Measurements from ENCODE around the gene TENT5C. TPM values are rescaled to one million over a fixed set of nuclear protein-coding genes. Genes with fewer than 3 reads are reported as not detected.
A peak's percentile ranks its signal among the peaks of the same experiment; 100 is the strongest.

The TENT5C gene
- total and polyA plus RNA-seq, 9 of the 15 experiments (the other 6 are each of a cell fraction or from before 2014, with no cell fraction given), result 1.8 to 7.7 (median 4.0) TPM

DNA sequence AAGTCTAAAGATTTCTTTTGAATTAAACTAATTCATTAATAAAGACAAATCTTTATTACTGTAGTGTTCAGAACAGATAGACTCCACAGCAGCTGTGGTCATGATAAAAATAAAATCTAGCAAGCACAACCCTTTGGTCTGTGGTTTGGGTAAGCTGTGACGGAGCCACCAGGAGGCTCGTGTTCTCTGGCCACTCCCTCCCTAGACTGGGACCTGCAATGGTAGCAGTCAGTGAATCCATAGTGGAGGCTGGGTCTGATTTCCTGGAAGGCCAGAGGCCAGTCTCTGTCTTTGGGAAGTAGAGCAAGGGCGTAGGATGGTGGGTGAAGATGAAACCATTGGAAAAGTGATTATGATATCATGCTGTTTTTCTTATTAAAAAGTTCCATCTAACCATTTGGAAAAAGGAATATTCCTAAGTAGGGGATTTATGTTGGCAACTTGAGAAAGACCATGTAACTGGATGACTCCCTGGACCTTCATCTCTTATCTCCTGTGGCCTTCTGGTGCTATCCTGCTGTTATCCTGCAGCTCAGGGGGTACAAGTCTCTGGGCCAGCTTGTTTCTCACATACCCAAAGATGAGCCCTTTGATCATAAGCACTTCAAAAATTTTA is 39.0 kb downstream of the TENT5C start (continued):
- TF ChIP-seq, protein P1, sequence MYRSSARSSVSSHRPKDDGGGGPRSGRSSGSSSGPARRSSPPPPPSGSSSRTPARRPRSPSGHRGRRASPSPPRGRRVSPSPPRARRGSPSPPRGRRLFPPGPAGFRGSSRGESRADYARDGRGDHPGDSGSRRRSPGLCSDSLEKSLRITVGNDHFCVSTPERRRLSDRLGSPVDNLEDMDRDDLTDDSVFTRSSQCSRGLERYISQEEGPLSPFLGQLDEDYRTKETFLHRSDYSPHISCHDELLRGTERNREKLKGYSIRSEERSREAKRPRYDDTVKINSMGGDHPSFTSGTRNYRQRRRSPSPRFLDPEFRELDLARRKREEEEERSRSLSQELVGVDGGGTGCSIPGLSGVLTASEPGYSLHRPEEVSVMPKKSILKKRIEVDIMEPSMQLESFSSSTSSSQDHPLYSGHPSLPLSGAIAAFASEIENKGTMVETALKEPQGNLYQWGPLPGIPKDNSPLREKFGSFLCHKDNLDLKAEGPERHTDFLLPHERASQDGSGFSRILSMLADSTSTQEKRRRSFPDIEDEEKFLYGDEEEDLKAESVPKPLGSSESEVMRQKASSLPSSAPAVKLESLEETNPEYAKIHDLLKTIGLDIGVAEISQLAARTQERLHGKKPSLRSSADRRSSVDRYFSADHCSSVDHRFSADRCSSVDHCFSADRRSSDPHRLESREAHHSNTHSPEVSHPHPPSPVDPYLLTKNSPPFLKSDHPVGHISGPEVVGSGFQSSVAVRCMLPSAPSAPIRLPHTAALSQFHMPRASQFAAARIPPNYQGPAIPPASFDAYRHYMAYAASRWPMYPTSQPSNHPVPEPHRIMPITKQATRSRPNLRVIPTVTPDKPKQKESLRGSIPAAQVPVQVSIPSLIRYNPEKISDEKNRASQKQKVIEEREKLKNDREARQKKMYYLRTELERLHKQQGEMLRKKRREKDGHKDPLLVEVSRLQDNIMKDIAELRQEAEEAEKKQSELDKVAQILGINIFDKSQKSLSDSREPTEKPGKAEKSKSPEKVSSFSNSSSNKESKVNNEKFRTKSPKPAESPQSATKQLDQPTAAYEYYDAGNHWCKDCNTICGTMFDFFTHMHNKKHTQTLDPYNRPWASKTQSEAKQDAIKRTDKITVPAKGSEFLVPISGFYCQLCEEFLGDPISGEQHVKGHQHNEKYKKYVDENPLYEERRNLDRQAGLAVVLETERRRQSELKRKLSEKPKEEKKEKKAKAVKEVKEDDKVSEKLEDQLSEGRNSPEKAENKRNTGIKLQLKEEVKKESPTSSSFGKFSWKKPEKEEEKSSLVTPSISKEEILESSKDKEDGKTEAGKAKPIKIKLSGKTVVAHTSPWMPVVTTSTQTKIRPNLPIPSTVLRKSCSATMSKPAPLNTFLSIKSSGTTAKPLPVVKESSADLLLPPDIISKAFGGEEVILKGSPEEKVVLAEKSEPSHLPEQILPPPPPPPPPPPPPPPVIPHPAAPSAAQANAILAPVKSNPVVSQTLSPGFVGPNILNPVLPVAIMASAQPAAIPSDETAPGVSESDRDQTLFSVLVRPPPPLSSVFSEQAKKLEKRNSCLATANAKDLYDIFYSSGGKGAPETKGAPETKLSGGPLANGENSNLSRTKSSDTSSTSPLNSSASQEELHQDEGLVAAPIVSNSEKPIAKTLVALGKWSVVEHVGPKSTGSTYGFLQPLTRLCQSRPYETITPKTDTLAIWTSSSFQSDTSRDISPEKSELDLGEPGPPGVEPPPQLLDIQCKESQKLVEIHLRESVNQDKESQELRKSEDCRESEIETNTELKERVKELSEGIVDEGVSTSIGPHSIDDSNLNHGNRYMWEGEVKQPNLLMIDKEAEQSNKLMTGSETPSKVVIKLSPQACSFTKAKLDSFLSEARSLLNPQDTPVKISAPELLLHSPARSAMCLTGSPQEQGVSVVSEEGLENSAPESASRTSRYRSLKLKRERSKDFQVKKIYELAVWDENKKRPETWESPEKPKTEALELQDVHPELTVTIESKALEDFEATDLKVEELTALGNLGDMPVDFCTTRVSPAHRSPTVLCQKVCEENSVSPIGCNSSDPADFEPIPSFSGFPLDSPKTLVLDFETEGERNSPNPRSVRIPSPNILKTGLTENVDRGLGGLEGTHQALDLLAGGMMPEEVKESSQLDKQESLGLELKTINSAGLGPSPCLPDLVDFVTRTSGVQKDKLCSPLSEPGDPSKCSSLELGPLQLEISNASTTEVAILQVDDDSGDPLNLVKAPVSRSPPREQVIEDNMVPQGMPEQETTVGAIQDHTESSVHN (IDR thresholded peaks at IDR 0.05; ENCODE audit: borderline replicate concordance in 1 of 2, low read depth in 1 of 2), result no peak; a peak in 1 of 4 replicates
- TF ChIP-seq, protein P2, sequence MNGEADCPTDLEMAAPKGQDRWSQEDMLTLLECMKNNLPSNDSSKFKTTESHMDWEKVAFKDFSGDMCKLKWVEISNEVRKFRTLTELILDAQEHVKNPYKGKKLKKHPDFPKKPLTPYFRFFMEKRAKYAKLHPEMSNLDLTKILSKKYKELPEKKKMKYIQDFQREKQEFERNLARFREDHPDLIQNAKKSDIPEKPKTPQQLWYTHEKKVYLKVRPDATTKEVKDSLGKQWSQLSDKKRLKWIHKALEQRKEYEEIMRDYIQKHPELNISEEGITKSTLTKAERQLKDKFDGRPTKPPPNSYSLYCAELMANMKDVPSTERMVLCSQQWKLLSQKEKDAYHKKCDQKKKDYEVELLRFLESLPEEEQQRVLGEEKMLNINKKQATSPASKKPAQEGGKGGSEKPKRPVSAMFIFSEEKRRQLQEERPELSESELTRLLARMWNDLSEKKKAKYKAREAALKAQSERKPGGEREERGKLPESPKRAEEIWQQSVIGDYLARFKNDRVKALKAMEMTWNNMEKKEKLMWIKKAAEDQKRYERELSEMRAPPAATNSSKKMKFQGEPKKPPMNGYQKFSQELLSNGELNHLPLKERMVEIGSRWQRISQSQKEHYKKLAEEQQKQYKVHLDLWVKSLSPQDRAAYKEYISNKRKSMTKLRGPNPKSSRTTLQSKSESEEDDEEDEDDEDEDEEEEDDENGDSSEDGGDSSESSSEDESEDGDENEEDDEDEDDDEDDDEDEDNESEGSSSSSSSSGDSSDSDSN (IDR thresholded peaks at IDR 0.05; ENCODE audit: borderline replicate concordance in 1 of 2, low read depth in 2 of 2, low read length in 2 of 2), result peak; percentile 80 to 89; a peak in 3 of 4 replicates
- TF ChIP-seq LCOR (CRISPR knock-in tag; IDR thresholded peaks at IDR 0.05) (no peak), MAFG (tag; conservative IDR thresholded peaks at IDR 0.05) (no peak), KLF10 (CRISPR knock-in tag; IDR thresholded peaks at IDR 0.05) (no peak), HIVEP1 (CRISPR knock-in tag; IDR thresholded peaks at IDR 0.05) (no peak), ZBTB17 (CRISPR knock-in tag; IDR thresholded peaks at IDR 0.05) (no peak), RB1 (IDR thresholded peaks at IDR 0.05; ENCODE audit: low read depth) (no peak), HLTF (IDR thresholded peaks at IDR 0.05) (no peak), YY1 (IDR thresholded peaks at IDR 0.05; ENCODE audit: borderline replicate concordance in 1 of 3, control insufficient read depth in 1 of 3, extremely low read depth in 1 of 3, insufficient read depth in 3 of 3, insufficient read length in 1 of 3, insufficient replicate concordance in 2 of 3, low read depth in 1 of 3, low read length in 2 of 3) (peak in 1 of 3 experiments; percentile 80)
- TF ChIP-seq, protein P3, sequence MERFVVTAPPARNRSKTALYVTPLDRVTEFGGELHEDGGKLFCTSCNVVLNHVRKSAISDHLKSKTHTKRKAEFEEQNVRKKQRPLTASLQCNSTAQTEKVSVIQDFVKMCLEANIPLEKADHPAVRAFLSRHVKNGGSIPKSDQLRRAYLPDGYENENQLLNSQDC (CRISPR knock-in tag; IDR thresholded peaks at IDR 0.05), result no peak
- TF ChIP-seq, protein P4, sequence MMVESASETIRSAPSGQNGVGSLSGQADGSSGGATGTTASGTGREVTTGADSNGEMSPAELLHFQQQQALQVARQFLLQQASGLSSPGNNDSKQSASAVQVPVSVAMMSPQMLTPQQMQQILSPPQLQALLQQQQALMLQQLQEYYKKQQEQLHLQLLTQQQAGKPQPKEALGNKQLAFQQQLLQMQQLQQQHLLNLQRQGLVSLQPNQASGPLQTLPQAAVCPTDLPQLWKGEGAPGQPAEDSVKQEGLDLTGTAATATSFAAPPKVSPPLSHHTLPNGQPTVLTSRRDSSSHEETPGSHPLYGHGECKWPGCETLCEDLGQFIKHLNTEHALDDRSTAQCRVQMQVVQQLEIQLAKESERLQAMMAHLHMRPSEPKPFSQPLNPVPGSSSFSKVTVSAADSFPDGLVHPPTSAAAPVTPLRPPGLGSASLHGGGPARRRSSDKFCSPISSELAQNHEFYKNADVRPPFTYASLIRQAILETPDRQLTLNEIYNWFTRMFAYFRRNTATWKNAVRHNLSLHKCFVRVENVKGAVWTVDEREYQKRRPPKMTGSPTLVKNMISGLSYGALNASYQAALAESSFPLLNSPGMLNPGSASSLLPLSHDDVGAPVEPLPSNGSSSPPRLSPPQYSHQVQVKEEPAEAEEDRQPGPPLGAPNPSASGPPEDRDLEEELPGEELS (CRISPR knock-in tag; IDR thresholded peaks at IDR 0.05; ENCODE audit: borderline replicate concordance), result no peak

Measured in K562 (cell line).